HL-60 (cell line): ENCODE data around the gene DAND5.

Experiments used
- GABPA ChIP-seq: IDR thresholded peaks from 2 replicates; pipeline ENCODE4 v1.6.1; 2012; ENCODE audit warnings: low read depth
- TF ChIP-seq, protein P1 (sequence below): IDR thresholded peaks from one replicate; pipeline ENCODE4 v1.5.1; 2011; ENCODE audit warnings: low read length, control low read depth, inconsistent platforms; ENCODE audit not compliant: insufficient read depth

- TF ChIP-seq, protein P1, sequence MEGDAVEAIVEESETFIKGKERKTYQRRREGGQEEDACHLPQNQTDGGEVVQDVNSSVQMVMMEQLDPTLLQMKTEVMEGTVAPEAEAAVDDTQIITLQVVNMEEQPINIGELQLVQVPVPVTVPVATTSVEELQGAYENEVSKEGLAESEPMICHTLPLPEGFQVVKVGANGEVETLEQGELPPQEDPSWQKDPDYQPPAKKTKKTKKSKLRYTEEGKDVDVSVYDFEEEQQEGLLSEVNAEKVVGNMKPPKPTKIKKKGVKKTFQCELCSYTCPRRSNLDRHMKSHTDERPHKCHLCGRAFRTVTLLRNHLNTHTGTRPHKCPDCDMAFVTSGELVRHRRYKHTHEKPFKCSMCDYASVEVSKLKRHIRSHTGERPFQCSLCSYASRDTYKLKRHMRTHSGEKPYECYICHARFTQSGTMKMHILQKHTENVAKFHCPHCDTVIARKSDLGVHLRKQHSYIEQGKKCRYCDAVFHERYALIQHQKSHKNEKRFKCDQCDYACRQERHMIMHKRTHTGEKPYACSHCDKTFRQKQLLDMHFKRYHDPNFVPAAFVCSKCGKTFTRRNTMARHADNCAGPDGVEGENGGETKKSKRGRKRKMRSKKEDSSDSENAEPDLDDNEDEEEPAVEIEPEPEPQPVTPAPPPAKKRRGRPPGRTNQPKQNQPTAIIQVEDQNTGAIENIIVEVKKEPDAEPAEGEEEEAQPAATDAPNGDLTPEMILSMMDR: no peak
- no peak for TF ChIP-seq GABPA
Measured at GRCh38 chr19:13014101-13014920, 44.9 kb downstream of the DAND5 start.
